Cerebellar nuclear complex (tissue), 1 donor: ENCODE data around the gene NME1.

Experiments
- DNase-seq, 2 experiments: peaks; one replicate each; lab custom pipeline; 2025; lab: John Stamatoyannopoulos, UW

Gene NME1

DNA sequence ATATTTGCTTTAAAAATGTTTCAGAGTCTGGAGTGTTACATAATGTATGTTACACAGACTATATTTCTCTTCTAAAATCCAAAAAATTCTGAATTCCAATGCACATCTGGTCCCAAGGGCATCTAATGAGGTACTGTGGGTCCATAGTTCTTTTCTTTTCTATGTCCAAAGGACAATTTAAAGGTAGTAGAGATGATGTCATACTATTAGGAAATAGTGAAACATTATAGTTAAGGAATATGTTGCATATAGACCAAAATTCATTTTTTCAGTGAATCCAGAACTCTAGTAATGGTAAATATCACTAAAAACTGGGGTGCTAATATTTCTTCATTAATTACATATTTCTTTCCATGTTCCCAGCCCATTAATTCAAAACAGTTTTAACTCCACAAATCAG is 35.8 kb downstream of the NME1 start:
- no peak for DNase-seq

DNA sequence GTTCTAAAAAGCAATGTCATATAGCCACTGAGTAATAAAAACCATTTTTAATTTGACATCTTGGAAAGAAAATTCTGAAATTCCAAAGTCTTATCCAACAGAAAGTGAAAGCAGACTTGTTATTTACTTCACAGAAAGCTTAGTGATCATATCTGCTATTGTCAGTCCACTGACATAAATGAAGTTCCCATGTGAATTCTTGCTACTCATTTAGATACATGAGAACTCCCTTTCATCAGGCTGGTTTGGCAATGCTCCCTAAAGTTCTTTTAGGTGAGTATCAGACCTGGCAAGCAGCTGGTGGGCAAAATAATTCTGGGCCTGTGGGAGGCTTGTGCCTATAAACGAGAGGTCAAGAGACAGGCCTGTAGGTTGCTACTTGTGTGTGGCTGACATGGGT is 36.3 kb downstream of the NME1 start:
- DNase-seq = no peak

DNA sequence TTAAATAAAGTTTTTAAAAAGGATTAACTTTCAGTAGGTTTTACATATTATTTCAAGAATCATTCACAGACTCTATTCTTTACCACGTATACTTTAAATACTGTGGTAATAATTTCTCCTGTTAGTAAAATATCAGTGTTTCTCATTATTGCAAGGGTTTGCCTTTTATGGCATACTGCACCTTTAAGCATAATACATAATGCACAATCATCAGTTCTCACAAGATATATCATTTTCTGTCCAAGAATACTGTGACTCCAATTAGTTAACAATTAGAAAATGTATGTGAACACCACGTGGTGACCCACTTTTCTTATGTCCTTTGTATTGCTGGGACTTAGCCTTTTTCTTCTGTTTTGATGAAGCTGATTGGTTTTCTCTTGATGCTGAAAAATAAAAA is 38.5 kb downstream of the NME1 start:
- DNase-seq = no peak

DNA sequence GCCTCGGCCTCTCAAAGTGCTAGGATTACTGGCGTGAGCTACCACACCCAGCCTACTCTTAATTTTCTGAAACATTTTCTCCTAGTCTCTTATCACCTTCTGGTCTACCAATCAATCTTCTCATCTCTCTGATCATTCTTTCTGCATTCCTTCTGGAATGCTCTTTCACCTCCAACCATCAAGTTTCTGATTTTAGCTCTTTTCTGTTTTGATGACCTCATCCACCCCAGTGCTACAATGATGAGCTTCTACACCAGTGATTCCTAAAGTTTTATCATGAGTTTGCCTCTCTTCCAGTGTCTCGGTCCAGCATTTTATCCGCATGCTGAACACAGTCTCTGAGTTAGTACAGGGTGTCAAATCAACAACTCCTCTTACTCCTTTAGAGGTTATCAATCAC is 44.4 kb downstream of the NME1 start:
- DNase-seq = no peak

DNA sequence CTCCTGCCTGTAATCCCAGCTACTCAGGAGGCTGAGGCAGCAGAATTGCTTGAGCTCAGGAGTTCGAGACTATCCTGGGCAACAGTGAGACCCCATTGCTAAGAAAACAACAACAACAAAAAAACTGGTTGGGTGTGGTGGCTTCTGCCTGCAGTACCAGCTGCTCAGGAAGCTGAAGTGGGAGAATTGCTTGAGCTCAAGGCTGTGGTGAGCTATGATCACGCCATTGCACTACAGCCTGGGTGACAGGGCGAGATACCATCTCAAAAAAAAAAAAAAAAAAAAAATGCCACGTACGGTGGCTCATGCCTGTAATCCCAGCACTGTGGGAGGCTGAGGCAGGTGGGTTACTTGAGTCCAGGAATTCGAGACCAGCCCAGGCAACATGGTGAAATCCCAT is 46.9 kb downstream of the NME1 start:
- DNase-seq = no peak

- DNase-seq = no peak
Observed at GRCh38 chr17:51200846-51201245, 47.5 kb downstream of the NME1 start.

DNA sequence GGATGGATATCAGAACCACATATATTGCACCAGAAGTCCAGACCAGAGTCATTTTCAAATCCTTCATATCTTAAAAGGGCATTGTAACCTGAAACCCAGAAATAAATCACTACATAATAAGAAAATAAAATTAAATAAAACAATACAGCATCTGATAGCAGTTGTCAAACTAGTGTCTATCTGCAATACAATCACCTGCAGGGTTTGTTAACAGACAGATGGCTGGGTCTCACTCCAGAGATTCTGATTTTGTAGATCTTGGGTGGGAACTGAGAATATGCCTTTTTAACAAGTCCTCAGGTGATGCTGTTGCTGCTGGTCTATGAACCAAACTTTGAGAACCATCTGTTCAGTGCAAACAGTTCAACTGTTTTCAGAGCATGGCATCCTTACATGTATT is 50.5 kb downstream of the NME1 start:
- no peak for DNase-seq
